SK-N-SH (cell line): Measurements from ENCODE around the gene OAS1. TPM values are rescaled to one million over a fixed set of nuclear protein-coding genes. Genes with fewer than 3 reads are reported as not detected.

ENCODE experiments used
- CTCF ChIA-PET: fragments of 300-600, 350-600 bp; formaldehyde crosslinking; extraction: SDS; loops from one replicate; lab custom pipeline; 2021; lab: Yijun Ruan, JAX
- POLR2A ChIA-PET: fragments of 350-600 bp; sonication (Branson Sonifier 250); formaldehyde crosslinking; extraction: SDS; loops from one replicate; lab custom pipeline; 2020; ENCODE audit warnings: antibody characterized with exemption, inconsistent platforms; lab: Yijun Ruan, JAX
- DNase-seq: peaks from one replicate; pipeline ENCODE4 v3.0.0; 2012
- H2AFZ ChIP-seq: fragments of 200-600 bp; sonication (generic); 2 replicates; pipeline ENCODE4 v1.8.1; 2016; ENCODE audit warnings: antibody characterized with exemption, mild to moderate bottlenecking, low read depth
- H3F3A ChIP-seq: fragments of 200-600 bp; sonication (generic); replicated peaks from 2 replicates; pipeline ENCODE3; 2016; ENCODE audit warnings: antibody characterized with exemption, mild to moderate bottlenecking; ENCODE audit not compliant: insufficient read depth
- H3K27ac ChIP-seq, 2 experiments: fragments of 200-500 bp in 1 of 2; fragments of 200-600 bp in 1 of 2; sonication (Bioruptor generic) in 1 of 2; sonication (generic), shearing (Covaris generic) in 1 of 2; 2 replicates each; pipeline versions ENCODE4 v1.5.1 to v1.6.1; 2014 to 2016; ENCODE audit warnings: low read depth in 2 of 2, inconsistent platforms in 1 of 2, low read length in 1 of 2, mild to moderate bottlenecking in 1 of 2, mixed read lengths in 1 of 2
- H3K27me3 ChIP-seq: fragments of 200-600 bp; sonication (generic), shearing (Covaris generic); 2 replicates; pipeline ENCODE4 v1.6.1; 2016; ENCODE audit warnings: mixed run types; ENCODE audit not compliant: insufficient read depth
- H3K36me3 ChIP-seq, 2 experiments: fragments of 200-500 bp in 1 of 2; fragments of 200-600 bp in 1 of 2; sonication (Bioruptor generic) in 1 of 2; sonication (generic) in 1 of 2; replicated peaks in 1 of 2; 2 replicates each; pipeline versions ENCODE3 to v1.5.1; 2014 to 2016; ENCODE audit warnings: low read length in 1 of 2, mild to moderate bottlenecking in 1 of 2; ENCODE audit not compliant: insufficient read depth in 2 of 2, control insufficient read depth in 1 of 2
- H3K4me1 ChIP-seq, 2 experiments: fragments of 200-500 bp in 1 of 2; fragments of 200-600 bp in 1 of 2; sonication (Bioruptor generic) in 1 of 2; sonication (generic), shearing (Covaris generic) in 1 of 2; 2 replicates each; pipeline versions ENCODE4 v1.5.1 to v1.6.1; 2014 to 2016; ENCODE audit warnings: low read depth in 1 of 2, low read length in 1 of 2, mixed run types in 1 of 2; ENCODE audit not compliant: insufficient read depth in 2 of 2, control insufficient read depth in 1 of 2
- H3K4me2 ChIP-seq: fragments of 200-600 bp; sonication (generic), shearing (Covaris generic); 2 replicates; pipeline ENCODE4 v1.6.1; 2017; ENCODE audit warnings: mixed run types
- H3K4me3 ChIP-seq, 2 experiments: fragments of 200-500 bp in 1 of 2; fragments of 200-600 bp in 1 of 2; sonication (Bioruptor generic) in 1 of 2; sonication (generic), shearing (Covaris generic) in 1 of 2; 2 replicates each; pipeline versions ENCODE4 v1.5.1 to v1.8.1; 2014 to 2016; ENCODE audit warnings: low read depth in 2 of 2, inconsistent platforms in 1 of 2, low read length in 1 of 2, mild to moderate bottlenecking in 1 of 2, mixed read lengths in 1 of 2, moderate library complexity in 1 of 2
- H3K79me2 ChIP-seq: fragments of 200-600 bp; sonication (generic); 2 replicates; pipeline ENCODE4 v1.8.1; 2017; ENCODE audit warnings: mild to moderate bottlenecking; ENCODE audit not compliant: insufficient read depth
- H3K9ac ChIP-seq: fragments of 200-600 bp; sonication (generic); 2 replicates; pipeline ENCODE4 v1.6.1; 2017; ENCODE audit warnings: mixed run types
- H3K9me2 ChIP-seq: fragments of 200-600 bp; sonication (generic); 2 replicates; pipeline ENCODE4 v1.6.1; 2017; ENCODE audit warnings: mixed run types
- H3K9me3 ChIP-seq: fragments of 200-600 bp; sonication (generic); 2 replicates; pipeline ENCODE4 v1.6.1; 2017; ENCODE audit warnings: mixed run types, mild to moderate bottlenecking, moderate library complexity
- H4K20me1 ChIP-seq: fragments of 200-600 bp; sonication (generic); 2 replicates; pipeline ENCODE4 v1.6.1; 2017; ENCODE audit warnings: mild to moderate bottlenecking, mixed run types; ENCODE audit not compliant: insufficient read depth
- EP300 ChIP-seq, 2 experiments: IDR thresholded peaks; 2 replicates each; pipeline versions ENCODE4 v1.4.0 to v1.6.1; 2012; ENCODE audit warnings: borderline replicate concordance in 1 of 2, low read depth in 1 of 2, low read length in 1 of 2
- EZH2phosphoT487 ChIP-seq: fragments of 200-600 bp; sonication (generic); IDR thresholded peaks from 2 replicates; pipeline ENCODE4 v1.6.1; 2017; ENCODE audit warnings: low read depth, mixed run types, mild to moderate bottlenecking, antibody characterized with exemption, moderate library complexity, borderline replicate concordance
- FOXJ3 ChIP-seq: sonication (generic); formaldehyde crosslinking; IDR thresholded peaks from 2 replicates; pipeline ENCODE4 v1.5.1; 2020; ENCODE audit warnings: mild to moderate bottlenecking, missing genetic modification reagents
- IRF3 ChIP-seq: fragments of 150-350 bp; IDR thresholded peaks from 2 replicates; pipeline ENCODE4 v1.6.1; 2016; ENCODE audit warnings: mild to moderate bottlenecking, low read depth, low read length
- MAX ChIP-seq: IDR thresholded peaks from 2 replicates; pipeline ENCODE4 v1.4.0; 2012; ENCODE audit warnings: low read depth
- MEF2A ChIP-seq: IDR thresholded peaks from 2 replicates; pipeline ENCODE4 v1.4.0; 2012; ENCODE audit warnings: low read depth, borderline replicate concordance
- MXI1 ChIP-seq: IDR thresholded peaks from 2 replicates; pipeline ENCODE4 v1.6.1; 2012; ENCODE audit warnings: mild to moderate bottlenecking, low read depth, low read length, improper control_type of control experiment
- POLR2AphosphoS5 ChIP-seq: IDR thresholded peaks from 2 replicates; pipeline ENCODE4 v1.6.1; 2012; ENCODE audit warnings: low read depth, low read length
- RAD21 ChIP-seq: IDR thresholded peaks from 2 replicates; pipeline ENCODE4 v1.6.1; 2012; ENCODE audit warnings: mild to moderate bottlenecking, low read length
- RCOR1 ChIP-seq: fragments of 150-350 bp; IDR thresholded peaks from 2 replicates; pipeline ENCODE4 v1.6.1; 2017; ENCODE audit warnings: antibody characterized with exemption, low read length
- REST ChIP-seq: IDR thresholded peaks from 2 replicates; pipeline ENCODE4 v1.6.1; 2012; ENCODE audit warnings: mild to moderate bottlenecking, low read depth, low read length, moderate library complexity
- RFX5 ChIP-seq: IDR thresholded peaks from 2 replicates; pipeline ENCODE4 v1.6.1; 2012; ENCODE audit warnings: mild to moderate bottlenecking, improper control_type of control experiment, low read length
- RXRA ChIP-seq: IDR thresholded peaks from 2 replicates; pipeline ENCODE4 v1.4.0; 2012; ENCODE audit warnings: low read depth, mild to moderate bottlenecking, borderline replicate concordance
- TAF1 ChIP-seq: IDR thresholded peaks from 2 replicates; pipeline ENCODE4 v1.6.1; 2012; ENCODE audit warnings: low read depth, mild to moderate bottlenecking, low read length, moderate library complexity, borderline replicate concordance
- TEAD4 ChIP-seq: IDR thresholded peaks from 2 replicates; pipeline ENCODE4 v1.4.0; 2012; ENCODE audit warnings: mild to moderate bottlenecking, borderline replicate concordance; ENCODE audit not compliant: insufficient read depth
- WGBS: methylation state at CpG from one replicate; pipeline ENCODE4 v1.1.6; 2017; ENCODE audit warnings: low lambda C conversion rate; 5-methylcytosine and 5-hydroxymethylcytosine counted together
- polyA plus RNA-seq, 3 experiments: library from polyadenylated mRNA; depleted of rRNA; stranded (reverse); fragments of >200 nt; gene quantifications; 2 replicates each; pipeline ENCODE4 v1.2.3, GENCODE V29; 2012
- TF ChIP-seq, protein P1 (sequence below): IDR thresholded peaks from 2 replicates; pipeline ENCODE4 v1.4.0; 2012; ENCODE audit warnings: low read depth, borderline replicate concordance

Gene OAS1
- polyA plus RNA-seq (2012; rRNA removed), result 1.1 and 1.3 TPM in 2 replicates
- 1.1 and 1.9 TPM in 2 replicates for polyA plus RNA-seq (2012; cell fraction: cytosol; rRNA removed)
- 1.1 and 1.4 TPM in 2 replicates for polyA plus RNA-seq (2012; cell fraction: nucleus; rRNA removed)

DNA sequence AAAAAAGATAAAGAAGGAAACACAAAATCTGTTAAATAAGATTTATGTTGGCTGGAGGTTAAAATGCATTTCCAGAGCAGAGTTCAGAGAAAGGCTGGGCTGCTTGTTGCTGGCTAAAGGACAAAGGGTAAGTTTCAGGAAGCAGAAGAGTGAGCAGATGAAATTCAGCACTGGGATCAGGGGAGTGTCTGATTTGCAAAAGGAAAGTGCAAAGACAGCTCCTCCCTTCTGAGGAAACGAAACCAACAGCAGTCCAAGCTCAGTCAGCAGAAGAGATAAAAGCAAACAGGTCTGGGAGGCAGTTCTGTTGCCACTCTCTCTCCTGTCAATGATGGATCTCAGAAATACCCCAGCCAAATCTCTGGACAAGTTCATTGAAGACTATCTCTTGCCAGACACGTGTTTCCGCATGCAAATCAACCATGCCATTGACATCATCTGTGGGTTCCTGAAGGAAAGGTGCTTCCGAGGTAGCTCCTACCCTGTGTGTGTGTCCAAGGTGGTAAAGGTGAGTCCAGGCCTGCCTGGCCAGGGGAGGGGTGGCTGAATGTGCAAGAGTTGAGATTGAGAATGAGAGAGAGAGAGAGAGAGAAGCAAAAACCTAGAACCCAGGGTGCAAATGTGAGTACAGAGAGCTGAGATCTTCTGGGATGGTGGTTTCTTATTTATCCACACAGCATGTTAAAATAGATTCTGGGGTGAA is at the start of gene OAS1:
OAS1 (plus strand) TSS at position 251 of the 703 bp plus-strand sequence; CDS start at position 329, 78 bp downstream.
- WGBS, result 28% methylated on average over 4 of the region's 4 CpGs
- no peaks in the 10 kb centered on the region for H3K79me2 ChIP-seq
- peak; percentile 59 for DNase-seq
- peak within 1 kb of the TSS in 1 of 2 experiments; percentile 92; a peak in 2 of 4 replicates for H3K27ac ChIP-seq
- peak within 1 kb of the TSS; percentile 57 for H2AFZ ChIP-seq
- no peak within 1 kb of the TSS for H3K9ac ChIP-seq
- peak within 1 kb of the TSS; percentile 58 for H3K4me2 ChIP-seq
- no peaks in the 10 kb centered on the region for H3K9me3 ChIP-seq
- no peaks in the 10 kb centered on the region for H3K27me3 ChIP-seq
- no peaks in the 10 kb centered on the region for H4K20me1 ChIP-seq
- no peaks in the 10 kb centered on the region for H3K36me3 ChIP-seq
- H3K9me2 ChIP-seq, result no peaks in the 10 kb centered on the region
- TF ChIP-seq RAD21 (no peak), MXI1 (peak; percentile 63; the same call in 1 of the 2 replicates)
- no peaks in the 10 kb centered on the region for H3F3A ChIP-seq
- POLR2A ChIA-PET, result interaction anchor here (1.2 to 1.6 kb wide), 2 partner anchors 11 to 95 kb away, joined by 5 read pairs; no protein-coding TSS in a partner anchor
- peaks cover 0 to 27% of the 10 kb centered on the region in 2 experiments; a peak in 2 of 4 replicates for H3K4me1 ChIP-seq
- CTCF ChIA-PET, result interaction anchor here (0.7 to 1.4 kb wide), 4 partner anchors 17 to 123 kb away, joined by 3 to 4 read pairs (median 3); partner anchors contain the start of gene OAS3
- H3K4me3 ChIP-seq, result peak within 1 kb of the TSS; percentile 35 to 38; a peak in 2 of 4 replicates

DNA sequence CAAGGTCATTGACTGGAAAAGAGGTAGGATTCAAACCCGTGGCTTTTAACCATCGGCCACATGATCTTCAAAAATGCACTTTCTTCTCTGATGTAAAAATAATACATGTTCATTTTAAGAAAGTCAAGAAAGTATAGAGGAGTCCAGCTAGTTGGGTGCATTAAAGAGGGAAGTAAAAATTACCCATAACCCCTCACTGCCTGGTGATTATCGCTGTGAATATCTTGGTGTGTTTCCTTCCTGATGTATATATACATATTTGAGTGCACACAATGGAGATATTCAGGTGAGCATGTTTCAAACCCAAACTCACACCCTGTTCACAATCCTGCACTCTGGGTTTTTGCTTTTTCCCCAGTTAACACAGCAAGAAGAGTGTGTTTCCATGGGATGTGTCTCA is 47.5 kb upstream of the OAS1 start:
- Histone ChIP-seq H3F3A (no peaks in the 10 kb centered on the region), H3K36me3 (no peaks in the 10 kb centered on the region), H2AFZ (no peak overlapping the region), H3K27ac (no peak overlapping the region), H4K20me1 (no peaks in the 10 kb centered on the region), H3K4me2 (no peak overlapping the region), H3K9me2 (no peaks in the 10 kb centered on the region), H3K27me3 (no peaks in the 10 kb centered on the region), H3K9ac (no peak overlapping the region), H3K9me3 (no peaks in the 10 kb centered on the region), H3K4me1 (peaks cover 0 to 22% of the 10 kb centered on the region in 2 experiments; a peak in 1 of 4 replicates), H3K4me3 (no peak overlapping the region), H3K79me2 (no peaks in the 10 kb centered on the region)
- TF ChIP-seq RFX5, result no peak
- no peak for TF ChIP-seq TAF1
- no peak for TF ChIP-seq MEF2A
- TF ChIP-seq POLR2AphosphoS5, result no peak
- no peak for TF ChIP-seq MAX
- no peak for TF ChIP-seq FOXJ3 (CRISPR knock-in tag)
- no peak for TF ChIP-seq RXRA
- TF ChIP-seq EZH2phosphoT487, result no peak
- TF ChIP-seq, protein P1, sequence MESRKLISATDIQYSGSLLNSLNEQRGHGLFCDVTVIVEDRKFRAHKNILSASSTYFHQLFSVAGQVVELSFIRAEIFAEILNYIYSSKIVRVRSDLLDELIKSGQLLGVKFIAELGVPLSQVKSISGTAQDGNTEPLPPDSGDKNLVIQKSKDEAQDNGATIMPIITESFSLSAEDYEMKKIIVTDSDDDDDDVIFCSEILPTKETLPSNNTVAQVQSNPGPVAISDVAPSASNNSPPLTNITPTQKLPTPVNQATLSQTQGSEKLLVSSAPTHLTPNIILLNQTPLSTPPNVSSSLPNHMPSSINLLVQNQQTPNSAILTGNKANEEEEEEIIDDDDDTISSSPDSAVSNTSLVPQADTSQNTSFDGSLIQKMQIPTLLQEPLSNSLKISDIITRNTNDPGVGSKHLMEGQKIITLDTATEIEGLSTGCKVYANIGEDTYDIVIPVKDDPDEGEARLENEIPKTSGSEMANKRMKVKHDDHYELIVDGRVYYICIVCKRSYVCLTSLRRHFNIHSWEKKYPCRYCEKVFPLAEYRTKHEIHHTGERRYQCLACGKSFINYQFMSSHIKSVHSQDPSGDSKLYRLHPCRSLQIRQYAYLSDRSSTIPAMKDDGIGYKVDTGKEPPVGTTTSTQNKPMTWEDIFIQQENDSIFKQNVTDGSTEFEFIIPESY, result no peak
- no peak for TF ChIP-seq RCOR1
- TF ChIP-seq EP300 (IDR thresholded peaks at IDR 0.05; ENCODE audit: borderline replicate concordance in 1 of 2, low read depth in 1 of 2, low read length in 1 of 2), result no peak
- TF ChIP-seq TEAD4, result no peak
- no peak for TF ChIP-seq REST
- no peak for TF ChIP-seq IRF3
- TF ChIP-seq MXI1, result no peak
- ChIA-PET CTCF (interaction anchor here (1.1 to 1.3 kb wide), 2 partner anchors 31 to 238 kb away, joined by 3 read pairs; no protein-coding TSS in a partner anchor), POLR2A (no interaction called here)
- 41% methylated on average over 3 of the region's 3 CpGs for whole genome bisulfite sequencing
- no peak for DNase-seq
